PC-3 (cell line): ENCODE measurements around the gene NRG4. TPM values are rescaled to one million over a fixed set of nuclear protein-coding genes. Genes with fewer than 3 reads are reported as not detected.
"Not testable (repeated sequence)": the region's sequence is repeated elsewhere in the genome, so short reads cannot be mapped to it uniquely, and the experiment has no call there.

ENCODE experiments used
- ATAC-seq: fragments of 200-7000 bp; cut with Tn5 transposase; 2 replicates; pipeline ENCODE4 v1.9.1; 2020; ENCODE audit warnings: mild to moderate bottlenecking, moderate library complexity
- BruUV-seq: library from RNA; stranded (reverse); fragments of 400-500 nt; replicated peaks from 2 replicates; lab custom pipeline; 2021; lab: Mats Ljungman, UMichigan
- CTCF ChIA-PET: fragments of 300-600 bp; sonication (Branson Sonifier 250); formaldehyde crosslinking; loops from one replicate; lab custom pipeline; 2022; ENCODE audit warnings: antibody characterized with exemption; lab: Charles Lee
- POLR2A ChIA-PET: fragments of 300-600 bp; sonication (Branson Sonifier 250); formaldehyde crosslinking; loops from one replicate; lab custom pipeline; 2022; ENCODE audit warnings: antibody characterized with exemption; ENCODE audit not compliant: unreplicated experiment; lab: Charles Lee
- DNase-seq: peaks from one replicate; pipeline ENCODE4 v3.0.0-alpha.2; 2015
- H2AFZ ChIP-seq: fragments of 300-600 bp; sonication (generic); 2 replicates; pipeline ENCODE4 v1.6.0; 2016; ENCODE audit warnings: antibody characterized with exemption, low read length
- H3F3A ChIP-seq: fragments of 300-600 bp; sonication (generic); one replicate; pipeline ENCODE4 v1.6.0; 2017; ENCODE audit warnings: antibody characterized with exemption, low read length, control low read depth, mild to moderate bottlenecking; ENCODE audit not compliant: unreplicated experiment
- H3K27ac ChIP-seq: fragments of 300-600 bp; sonication (generic); 2 replicates; pipeline ENCODE4 v1.5.1; 2016; ENCODE audit warnings: mild to moderate bottlenecking, low read length
- H3K27me3 ChIP-seq: fragments of 300-600 bp; sonication (generic); 2 replicates; pipeline ENCODE4 v1.6.1; 2016; ENCODE audit warnings: low read length, mixed read lengths
- H3K36me3 ChIP-seq: fragments of 300-600 bp; sonication (generic); 2 replicates; pipeline ENCODE4 v1.6.1; 2016; ENCODE audit warnings: low read depth, mixed run types, low read length, mixed read lengths
- H3K4me1 ChIP-seq: fragments of 300-600 bp; sonication (generic); 2 replicates; pipeline ENCODE4 v1.5.1; 2016; ENCODE audit warnings: low read length; ENCODE audit not compliant: insufficient read depth
- H3K4me2 ChIP-seq: fragments of 300-600 bp; sonication (generic); 2 replicates; pipeline ENCODE4 v1.6.0; 2016; ENCODE audit warnings: low read length
- H3K4me3 ChIP-seq: fragments of 300-600 bp; sonication (generic); 2 replicates; pipeline ENCODE4 v1.5.1; 2016; ENCODE audit warnings: mild to moderate bottlenecking, low read length, mixed read lengths
- H3K79me2 ChIP-seq: fragments of 300-600 bp; sonication (generic); 2 replicates; pipeline ENCODE4 v1.6.1; 2017; ENCODE audit warnings: low read length, mixed read lengths
- H3K9ac ChIP-seq: fragments of 300-600 bp; sonication (generic); 2 replicates; pipeline ENCODE4 v1.6.0; 2016; ENCODE audit warnings: mild to moderate bottlenecking, low read length
- H3K9me2 ChIP-seq: fragments of 300-600 bp; sonication (generic); replicated peaks from 2 replicates; pipeline ENCODE4 v1.6.1; 2016; ENCODE audit warnings: mixed run types, low read length, mixed read lengths
- H3K9me3 ChIP-seq: fragments of 300-600 bp; sonication (generic); 2 replicates; pipeline ENCODE4 v1.6.1; 2016; ENCODE audit warnings: low read length, mixed read lengths
- H4K20me1 ChIP-seq: fragments of 300-600 bp; sonication (generic); 2 replicates; pipeline ENCODE4 v1.6.1; 2016; ENCODE audit warnings: low read length, mixed read lengths
- EZH2 ChIP-seq: fragments of 300-600 bp; sonication (generic); IDR thresholded peaks from one replicate; pipeline ENCODE4 v1.6.1; 2017; ENCODE audit warnings: antibody characterized with exemption, mild to moderate bottlenecking, low read length; ENCODE audit not compliant: unreplicated experiment
- EZH2phosphoT487 ChIP-seq: fragments of 300-600 bp; sonication (generic); IDR thresholded peaks from 2 replicates; pipeline ENCODE4 v1.6.1; 2018; ENCODE audit warnings: mild to moderate bottlenecking, antibody characterized with exemption, low read length, borderline replicate concordance
- intact Hi-C: fragments of 100-400 bp; cut with micrococcal nuclease; formaldehyde crosslinking; loops from 2 replicates; pipeline ENCODE4 v1.9.0; 2023
- total RNA-seq: library from RNA; depleted of rRNA; stranded (reverse); fragments of >200 nt; gene quantifications from 2 replicates; pipeline ENCODE4 v1.2.3, GENCODE V29; 2014
- TF ChIP-seq, protein P1 (sequence below): fragments of 300-600 bp; sonication (generic); conservative IDR thresholded peaks from 2 replicates; pipeline ENCODE4 v1.5.1; 2017; ENCODE audit warnings: antibody characterized with exemption, low read depth, mild to moderate bottlenecking, low read length

Gene NRG4
- total RNA-seq, 1 experiment from 2014 or later, result 2.8 TPM

DNA sequence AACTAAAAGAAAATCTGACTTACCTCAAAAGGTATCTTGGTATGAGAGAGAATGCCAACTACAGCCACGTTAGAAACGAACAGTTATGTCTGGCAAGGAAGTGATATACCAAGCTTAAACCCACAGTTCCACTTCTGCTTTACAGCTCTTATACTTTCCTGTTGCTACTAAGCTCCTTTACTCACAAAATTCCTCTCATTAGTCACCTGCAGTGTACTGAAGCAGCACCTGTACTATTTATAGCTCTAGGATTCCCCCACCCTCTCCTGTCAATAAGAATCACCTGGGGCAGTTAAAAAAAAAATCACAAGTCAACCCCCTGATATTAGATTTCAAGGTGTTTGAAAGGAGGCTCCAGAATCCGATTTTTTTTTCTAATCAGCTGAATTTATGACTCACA is 44.7 kb upstream of the NRG4 start:
- no TSS peak for BruUV-seq
- Histone ChIP-seq H3K79me2 (no peaks in the 10 kb centered on the region), H4K20me1 (no peaks in the 10 kb centered on the region), H3K4me2 (peak overlapping the region; percentile 76), H3K9ac (no peak overlapping the region), H3K9me3 (no peaks in the 10 kb centered on the region), H3K27ac (no peak overlapping the region), H3K4me3 (peak overlapping the region; percentile 54; the same call in 1 of the 2 replicates), H2AFZ (no peak overlapping the region), H3F3A (no peaks in the 10 kb centered on the region), H3K4me1 (peaks cover 7% of the 10 kb centered on the region; the same call in 1 of the 2 replicates), H3K27me3 (peaks cover 32% of the 10 kb centered on the region), H3K9me2 (no peaks in the 10 kb centered on the region), H3K36me3 (no peaks in the 10 kb centered on the region)
- TF ChIP-seq EZH2phosphoT487 (no peak), EZH2 (no peak)
- TF ChIP-seq, protein P1, sequence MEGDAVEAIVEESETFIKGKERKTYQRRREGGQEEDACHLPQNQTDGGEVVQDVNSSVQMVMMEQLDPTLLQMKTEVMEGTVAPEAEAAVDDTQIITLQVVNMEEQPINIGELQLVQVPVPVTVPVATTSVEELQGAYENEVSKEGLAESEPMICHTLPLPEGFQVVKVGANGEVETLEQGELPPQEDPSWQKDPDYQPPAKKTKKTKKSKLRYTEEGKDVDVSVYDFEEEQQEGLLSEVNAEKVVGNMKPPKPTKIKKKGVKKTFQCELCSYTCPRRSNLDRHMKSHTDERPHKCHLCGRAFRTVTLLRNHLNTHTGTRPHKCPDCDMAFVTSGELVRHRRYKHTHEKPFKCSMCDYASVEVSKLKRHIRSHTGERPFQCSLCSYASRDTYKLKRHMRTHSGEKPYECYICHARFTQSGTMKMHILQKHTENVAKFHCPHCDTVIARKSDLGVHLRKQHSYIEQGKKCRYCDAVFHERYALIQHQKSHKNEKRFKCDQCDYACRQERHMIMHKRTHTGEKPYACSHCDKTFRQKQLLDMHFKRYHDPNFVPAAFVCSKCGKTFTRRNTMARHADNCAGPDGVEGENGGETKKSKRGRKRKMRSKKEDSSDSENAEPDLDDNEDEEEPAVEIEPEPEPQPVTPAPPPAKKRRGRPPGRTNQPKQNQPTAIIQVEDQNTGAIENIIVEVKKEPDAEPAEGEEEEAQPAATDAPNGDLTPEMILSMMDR, result no peak
- no peak for ATAC-seq
- intact Hi-C loops, result loop anchor here (1.0 to 10.0 kb wide), 2 partner anchors 82 to 132 kb away; no protein-coding TSS in a partner anchor
- CTCF ChIA-PET, result interaction anchor here (0.5 to 1.0 kb wide), 2 partner anchors 82 to 89 kb away, joined by 6 to 10 read pairs; no protein-coding TSS in a partner anchor
- POLR2A ChIA-PET, result no interaction called here
- peak; percentile 11 for DNase-seq

GRCh38 chr15:76054201-76054600 is 42.0 kb upstream of the NRG4 start:
- H3K27ac ChIP-seq, H3F3A ChIP-seq, H3K36me3 ChIP-seq, POLR2A ChIA-PET, H2AFZ ChIP-seq, H3K9me3 ChIP-seq, H3K4me2 ChIP-seq, H3K79me2 ChIP-seq, H4K20me1 ChIP-seq, H3K9ac ChIP-seq, H3K9me2 ChIP-seq, BruUV-seq, H3K4me3 ChIP-seq, H3K4me1 ChIP-seq: not testable (repeated sequence)
- CTCF ChIA-PET, result interaction anchor here (0.6 kb wide), 1 partner anchor 86 kb away, joined by 3 read pairs; no protein-coding TSS in a partner anchor
- peaks cover 25% of the 10 kb centered on the region; the same call in 1 of the 2 replicates for H3K27me3 ChIP-seq
- ATAC-seq (peak; percentile 22; the same call in 1 of the 2 replicates), DNase-seq (peak; percentile 38)
- intact Hi-C loops, result loop anchor here (10.0 kb wide), 1 partner anchor 129 kb away; no protein-coding TSS in a partner anchor

- no peak for ATAC-seq
- no peak overlapping the region for H3K9ac ChIP-seq
- no peak overlapping the region for H3K4me3 ChIP-seq
- no peak for DNase-seq
- no peaks in the 10 kb centered on the region for H3F3A ChIP-seq
- no peaks in the 10 kb centered on the region for H3K9me2 ChIP-seq
- no TSS peak for BruUV-seq
- H3K9me3 ChIP-seq, result no peaks in the 10 kb centered on the region
- no peak for TF ChIP-seq EZH2
- TF ChIP-seq, protein P1, result no peak
- no peak for TF ChIP-seq EZH2phosphoT487
- CTCF ChIA-PET, result no interaction called here
- H3K27me3 ChIP-seq, result peaks cover 76% of the 10 kb centered on the region
- no peak overlapping the region for H3K27ac ChIP-seq
- POLR2A ChIA-PET, result no interaction called here
- H3K4me1 ChIP-seq, result no peaks in the 10 kb centered on the region
- no peak overlapping the region for H2AFZ ChIP-seq
- H3K36me3 ChIP-seq, result no peaks in the 10 kb centered on the region
- H3K79me2 ChIP-seq, result no peaks in the 10 kb centered on the region
- intact Hi-C loops, result no loop called here
- no peaks in the 10 kb centered on the region for H4K20me1 ChIP-seq
- no peak overlapping the region for H3K4me2 ChIP-seq
Observed at GRCh38 chr15:76038512-76038911, 26.3 kb upstream of the NRG4 start.
